CD4-positive, alpha-beta T cell treated with Interleukin-6 for 4 hours (primary cell): ENCODE results near the gene CENPQ.

Experiments
- DNase-seq: peaks from one replicate; pipeline ENCODE4 v3.0.0-alpha.2; 2020; ENCODE audit warnings: mixed read lengths

Gene CENPQ

DNA sequence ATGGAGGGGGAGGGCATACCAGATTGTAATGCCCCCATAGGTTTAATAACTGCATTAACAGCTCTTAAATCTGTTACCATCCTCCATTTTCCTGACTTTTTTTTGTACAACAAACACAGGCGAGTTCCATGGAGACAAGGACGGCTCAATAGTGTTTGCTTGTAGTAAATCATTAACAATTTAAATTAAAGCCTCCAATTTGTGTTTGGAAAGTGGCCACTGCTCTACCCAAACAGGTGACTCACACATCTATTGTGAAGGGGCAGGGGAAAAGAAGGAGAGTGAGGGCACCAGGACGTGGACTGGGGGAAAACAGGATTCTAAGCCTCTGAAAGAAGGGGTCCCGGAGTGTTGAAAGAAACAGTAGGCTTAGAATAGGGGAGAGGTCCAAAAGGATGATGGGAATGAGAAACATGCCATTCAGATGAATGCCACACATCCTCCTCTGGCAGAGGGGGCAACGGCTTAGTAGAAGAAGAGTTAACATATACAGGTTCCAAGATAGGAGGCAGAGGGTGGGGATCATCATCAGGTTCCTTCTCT, 43.5 kb downstream of the CENPQ start:
- DNase-seq, result no peak

DNA sequence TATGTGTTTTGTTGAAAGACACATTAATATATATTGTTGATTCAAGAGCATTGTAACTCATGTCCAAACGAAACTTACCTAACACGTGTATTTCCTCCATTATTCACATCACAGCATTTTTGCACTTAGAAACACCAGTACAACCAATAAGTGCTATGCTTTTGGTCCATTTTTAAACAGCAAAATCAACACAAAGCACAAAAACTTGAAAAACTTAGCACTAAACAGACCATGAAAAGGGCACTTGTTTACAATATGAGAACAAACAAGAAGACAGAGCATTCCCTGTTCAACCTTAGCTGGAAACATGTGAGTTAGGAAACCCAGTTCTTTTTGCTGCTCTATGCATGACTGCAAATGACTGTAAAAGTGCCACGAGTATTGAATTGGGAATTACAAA, 46.2 kb downstream of the CENPQ start:
- no peak for DNase-seq

- DNase-seq, result no peak
Observed at GRCh38 chr6:49513153-49513989, 50.2 kb downstream of the CENPQ start.

- DNase-seq, result no peak
Observed at GRCh38 chr6:49514571-49515484, 51.7 kb downstream of the CENPQ start.

DNA sequence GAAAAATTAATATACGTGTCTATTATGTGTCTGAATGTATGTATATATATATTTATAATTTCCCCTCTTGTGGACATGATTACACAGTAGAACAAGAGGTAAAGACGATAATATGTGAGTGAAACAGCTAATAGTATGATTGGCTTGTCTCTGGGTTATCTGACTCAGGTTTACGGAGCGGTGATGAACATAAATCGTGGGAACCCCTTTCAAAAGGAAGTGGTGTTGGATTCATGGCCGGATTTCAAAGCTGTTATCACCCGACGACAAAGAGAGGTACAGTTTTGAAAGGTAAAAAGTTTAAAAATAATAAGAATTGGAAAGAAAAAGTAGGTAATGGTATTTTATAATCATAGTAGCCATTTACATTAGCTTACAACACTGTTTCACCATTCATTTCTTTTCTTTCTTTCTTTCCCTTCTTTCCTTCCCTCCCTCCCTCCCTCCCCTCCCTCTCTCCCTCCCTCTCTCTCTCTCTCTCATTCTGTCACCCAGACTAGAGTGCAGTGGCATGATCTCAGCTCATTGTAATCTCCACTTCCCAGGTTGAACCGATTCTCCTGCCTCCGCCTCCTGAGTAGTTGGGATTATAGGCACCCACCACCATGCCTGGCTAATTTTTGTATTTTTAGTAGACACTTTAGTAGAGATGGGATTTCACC, 52.4 kb downstream of the CENPQ start:
- DNase-seq, result no peak

- no peak for DNase-seq
Observed at GRCh38 chr6:49516147-49516505, 53.0 kb downstream of the CENPQ start.

DNA sequence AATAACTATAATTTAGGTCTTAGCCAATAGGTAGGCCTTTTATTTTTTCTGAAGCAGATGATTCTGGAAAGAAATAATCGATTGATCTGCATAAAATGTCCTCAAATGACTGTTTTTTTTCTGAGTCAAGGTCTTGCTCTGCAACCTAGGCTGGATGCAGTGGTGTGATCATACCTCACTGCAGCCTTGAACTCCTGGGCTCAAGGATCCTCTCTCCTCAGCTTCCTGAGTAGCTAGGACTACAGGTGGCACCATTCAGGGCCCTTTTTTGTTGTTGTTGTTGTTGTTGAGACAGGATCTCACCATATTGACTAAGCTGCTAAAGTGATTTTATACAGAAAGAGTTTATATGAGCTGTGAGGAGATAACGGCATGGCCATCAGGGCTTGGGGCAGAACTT, 54.7 kb downstream of the CENPQ start:
- no peak for DNase-seq

- no peak for DNase-seq
Observed at GRCh38 chr6:49519660-49520059, 56.5 kb downstream of the CENPQ start.

- DNase-seq, result no peak
Observed at GRCh38 chr6:49522710-49523593, 59.8 kb downstream of the CENPQ start.

GRCh38 chr6:49523901-49524300, 60.7 kb downstream of the CENPQ start:
- DNase-seq, result no peak

DNA sequence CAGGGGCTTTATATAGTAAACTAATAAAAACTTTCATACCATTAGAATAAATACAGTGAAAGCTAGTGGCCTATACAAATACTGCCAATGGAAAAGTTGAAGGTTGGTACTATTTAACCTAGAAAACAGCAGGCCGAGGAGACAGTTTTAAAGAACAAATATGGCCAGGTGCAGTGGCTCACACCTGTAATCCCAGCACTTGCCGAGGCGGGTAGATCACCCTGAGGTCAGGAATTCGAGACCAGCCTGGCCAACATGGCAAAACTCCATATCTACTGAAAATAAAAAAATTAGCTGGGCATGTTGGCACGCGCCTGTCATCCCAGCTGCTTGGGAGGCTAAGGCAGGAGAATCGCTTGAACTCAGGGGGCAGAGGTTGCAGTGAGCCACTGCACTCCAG, 61.4 kb downstream of the CENPQ start:
- DNase-seq, result no peak

DNA sequence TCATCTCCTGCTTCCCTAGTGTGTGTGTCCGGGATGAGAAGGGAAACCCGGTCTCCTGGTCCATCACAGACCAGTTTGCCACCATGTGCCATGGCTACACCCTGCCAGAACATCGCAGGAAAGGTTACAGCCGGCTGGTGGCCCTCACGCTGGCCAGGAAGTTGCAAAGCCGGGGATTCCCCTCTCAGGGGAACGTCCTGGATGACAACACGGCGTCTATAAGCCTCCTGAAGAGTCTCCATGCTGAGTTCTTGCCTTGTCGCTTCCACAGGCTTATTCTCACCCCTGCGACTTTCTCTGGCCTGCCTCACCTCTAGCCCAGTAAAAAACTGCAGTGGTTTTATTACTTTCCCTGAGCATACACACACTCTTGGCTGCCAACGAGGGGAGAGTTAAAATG, 63.4 kb downstream of the CENPQ start:
- no peak for DNase-seq

GRCh38 chr6:49527320-49527719, 64.2 kb downstream of the CENPQ start:
- no peak for DNase-seq

GRCh38 chr6:49528571-49528970, 65.4 kb downstream of the CENPQ start:
- DNase-seq, result no peak

- DNase-seq, result no peak
Observed at GRCh38 chr6:49530141-49530776, 67.1 kb downstream of the CENPQ start.

DNA sequence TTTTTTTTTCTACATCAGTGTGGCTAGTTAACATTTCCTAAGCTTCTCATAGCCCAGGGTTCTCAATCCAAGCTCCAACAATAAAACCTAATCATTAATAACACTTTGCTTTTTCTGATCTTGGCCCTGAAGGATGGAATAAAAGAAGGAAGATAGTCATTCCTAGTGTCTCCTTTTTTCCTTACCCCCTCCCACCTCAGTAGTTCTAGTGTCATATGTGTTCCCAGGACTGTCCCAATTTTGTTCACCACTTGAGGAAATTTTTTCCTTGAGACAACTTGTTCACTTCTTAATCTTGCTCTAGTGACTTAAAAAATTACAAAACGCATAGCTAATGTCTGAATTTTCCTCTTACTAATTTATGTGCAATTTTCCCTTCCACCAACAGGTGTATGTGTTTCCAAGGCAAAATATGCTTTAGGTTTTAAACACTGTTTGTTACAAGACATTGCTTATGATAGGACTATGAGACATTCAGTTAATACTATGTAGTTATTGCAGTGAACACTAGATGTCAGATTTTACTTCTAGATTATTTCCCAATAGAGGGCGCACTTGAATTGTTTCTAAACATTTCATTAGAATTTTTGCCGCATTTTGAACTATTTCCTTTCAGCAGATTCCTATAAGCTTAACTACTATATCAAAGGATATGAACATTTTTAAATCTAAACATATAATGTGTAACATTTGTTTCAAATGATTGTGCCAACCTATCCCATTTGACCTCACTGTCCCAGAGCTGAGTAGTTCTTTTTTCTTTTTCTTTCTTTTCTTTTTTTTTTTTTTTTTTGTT, 68.8 kb downstream of the CENPQ start:
- DNase-seq, result no peak

- DNase-seq, result no peak
Observed at GRCh38 chr6:49535795-49536194, 72.6 kb downstream of the CENPQ start.

DNA sequence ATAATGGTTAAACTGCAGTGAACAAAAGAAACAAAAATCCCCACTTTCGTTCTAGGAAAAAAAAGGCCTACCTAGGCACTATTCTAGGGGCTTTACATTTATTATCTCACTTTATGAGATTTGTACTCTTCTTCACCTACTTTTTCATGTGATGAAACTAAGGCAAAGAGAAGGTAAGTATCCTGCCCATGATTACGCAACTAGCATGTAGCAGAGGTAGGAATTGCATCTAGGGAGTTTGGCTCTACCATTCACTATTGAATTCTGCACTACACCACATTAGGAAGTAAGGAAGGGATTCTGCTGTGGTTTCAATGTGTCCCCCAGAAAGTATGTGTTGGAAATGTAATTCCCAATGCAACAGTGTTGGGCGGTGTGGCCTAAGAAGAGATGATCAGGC, 75.9 kb downstream of the CENPQ start:
- no peak for DNase-seq

GRCh38 chr6:49540614-49541013, 77.4 kb downstream of the CENPQ start:
- no peak for DNase-seq

- no peak for DNase-seq
Observed at GRCh38 chr6:49541210-49541724, 78.1 kb downstream of the CENPQ start.

- DNase-seq, result no peak
Observed at GRCh38 chr6:49541936-49542335, 78.8 kb downstream of the CENPQ start.
